ENCODE data around the gene OPCML.

OPCML gene

GRCh38 chr11:132771746-132772145 lies 760.6 kb downstream of the OPCML start:
- CTCF ChIA-PET = no interaction called here
- no peak for TF ChIP-seq CTCF (conservative IDR thresholded peaks at IDR 0.05; ENCODE audit: low read depth)
- no peak for DNase-seq (ENCODE audit: low spot score)
- H3K27ac ChIP-seq = no peak overlapping the region
- POLR2A ChIA-PET (ENCODE audit: low non-redundant PET) = no interaction called here

GRCh38 chr11:132770829-132771530 lies 761.3 kb downstream of the OPCML start:
- no peak overlapping the region for H3K27ac ChIP-seq
- ChIA-PET CTCF (no interaction called here), POLR2A (ENCODE audit: low non-redundant PET) (no interaction called here)
- no peak for DNase-seq (ENCODE audit: low spot score)
- TF ChIP-seq CTCF (conservative IDR thresholded peaks at IDR 0.05; ENCODE audit: low read depth) = no peak

GRCh38 chr11:132763503-132763902 lies 768.8 kb downstream of the OPCML start:
- no peak for TF ChIP-seq CTCF (conservative IDR thresholded peaks at IDR 0.05; ENCODE audit: low read depth)
- ChIA-PET CTCF (no interaction called here), POLR2A (ENCODE audit: low non-redundant PET) (no interaction called here)
- DNase-seq (ENCODE audit: low spot score) = no peak
- H3K27ac ChIP-seq = no peak overlapping the region

- CTCF ChIA-PET = interaction anchor here (0.6 kb wide), 1 partner anchor 8 kb away, joined by 4 read pairs; no protein-coding TSS in a partner anchor
- no peak for TF ChIP-seq CTCF (conservative IDR thresholded peaks at IDR 0.05; ENCODE audit: low read depth)
- POLR2A ChIA-PET (ENCODE audit: low non-redundant PET) = no interaction called here
- no peak for DNase-seq (ENCODE audit: low spot score)
- no peak overlapping the region for H3K27ac ChIP-seq
These were observed 776.4 kb downstream of the OPCML start for GRCh38 chr11:132755934-132756333.

- DNase-seq (ENCODE audit: low spot score) = no peak
- H3K27ac ChIP-seq = no peak overlapping the region
- POLR2A ChIA-PET (ENCODE audit: low non-redundant PET) = no interaction called here
- CTCF ChIA-PET = no interaction called here
- TF ChIP-seq CTCF (conservative IDR thresholded peaks at IDR 0.05; ENCODE audit: low read depth) = no peak
These were observed 780.6 kb downstream of the OPCML start for GRCh38 chr11:132751516-132752250.

GRCh38 chr11:132746305-132746704 lies 786.0 kb downstream of the OPCML start:
- ChIA-PET CTCF (no interaction called here), POLR2A (ENCODE audit: low non-redundant PET) (no interaction called here)
- no peak for TF ChIP-seq CTCF (conservative IDR thresholded peaks at IDR 0.05; ENCODE audit: low read depth)
- no peak overlapping the region for H3K27ac ChIP-seq
- DNase-seq (ENCODE audit: low spot score) = no peak
